ENCODE data around the gene MLH1. TPM values are rescaled to one million over a fixed set of nuclear protein-coding genes. Genes with fewer than 3 reads are reported as not detected.
A peak's percentile ranks its signal among the peaks of the same experiment; 100 is the strongest.
"Not testable (repeated sequence)": the region's sequence is repeated elsewhere in the genome, so short reads cannot be mapped to it uniquely, and the experiment has no call there.

Gene MLH1
- 43.7 TPM for polyA plus RNA-seq (2013, experiment 1 of 2; ENCODE audit: insufficient read length)
- 23.0 TPM for polyA plus RNA-seq (2013, experiment 2 of 2; ENCODE audit: insufficient read length)

GRCh38 chr3:36993326-36994283 lies at the start of gene MLH1:
Gene MLH1 (plus strand): TSS chr3:36993518. CDS start chr3:36993548, 30 bp downstream.
- peak; percentile 100 for DNase-seq

DNA sequence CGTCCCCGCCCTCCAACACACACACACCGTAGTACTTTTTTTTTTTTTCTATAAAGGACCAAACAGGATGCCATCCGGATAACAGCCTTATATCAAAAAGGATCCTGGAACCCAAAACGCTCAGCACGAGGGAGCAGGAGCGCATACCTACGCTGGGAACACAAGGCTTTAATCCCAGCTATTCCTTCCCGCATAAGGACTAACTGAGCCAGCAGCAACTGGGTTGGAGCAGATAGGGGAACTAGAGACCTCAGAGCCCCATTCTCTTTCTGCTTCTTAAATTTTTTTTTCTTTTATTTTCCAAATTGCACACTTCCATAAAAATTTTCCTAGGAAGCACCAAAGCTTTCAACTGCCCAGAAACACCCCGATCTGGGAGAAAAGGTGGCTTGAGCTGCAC lies 49.7 kb upstream of the MLH1 start:
- DNase-seq: no peak

DNA sequence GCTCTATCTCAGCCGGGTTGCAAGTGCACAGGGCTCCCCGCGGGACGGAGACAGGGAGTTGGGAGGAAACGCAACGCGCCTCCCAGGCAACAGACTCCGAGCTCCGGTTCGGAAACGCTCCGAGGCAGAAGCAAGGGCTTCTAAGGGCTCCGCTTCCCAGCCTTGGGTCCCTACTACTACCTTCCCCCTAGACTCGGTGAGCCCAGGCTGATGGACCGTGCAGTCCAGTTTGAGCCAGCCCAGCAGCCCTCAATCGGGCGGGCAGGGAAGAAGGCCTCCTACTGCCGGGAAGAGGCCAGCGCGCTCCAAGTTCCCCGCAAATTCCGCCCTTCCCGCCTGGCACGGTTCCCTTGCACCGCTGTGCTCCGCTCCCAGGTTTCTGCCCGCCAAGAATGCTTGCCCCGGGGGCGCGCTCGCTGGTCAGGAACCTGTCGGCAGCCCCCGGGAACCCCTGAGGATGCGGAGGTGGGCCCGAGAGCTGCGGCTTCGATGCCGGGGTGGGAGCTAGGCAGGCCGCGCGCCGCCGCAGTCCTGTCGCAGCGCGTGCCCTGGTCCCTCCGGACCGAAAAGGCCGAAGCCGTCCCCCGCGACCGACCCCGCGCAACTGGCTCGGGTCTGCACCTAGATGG lies 49.2 kb upstream of the MLH1 start:
- peak; percentile 51 for DNase-seq

DNA sequence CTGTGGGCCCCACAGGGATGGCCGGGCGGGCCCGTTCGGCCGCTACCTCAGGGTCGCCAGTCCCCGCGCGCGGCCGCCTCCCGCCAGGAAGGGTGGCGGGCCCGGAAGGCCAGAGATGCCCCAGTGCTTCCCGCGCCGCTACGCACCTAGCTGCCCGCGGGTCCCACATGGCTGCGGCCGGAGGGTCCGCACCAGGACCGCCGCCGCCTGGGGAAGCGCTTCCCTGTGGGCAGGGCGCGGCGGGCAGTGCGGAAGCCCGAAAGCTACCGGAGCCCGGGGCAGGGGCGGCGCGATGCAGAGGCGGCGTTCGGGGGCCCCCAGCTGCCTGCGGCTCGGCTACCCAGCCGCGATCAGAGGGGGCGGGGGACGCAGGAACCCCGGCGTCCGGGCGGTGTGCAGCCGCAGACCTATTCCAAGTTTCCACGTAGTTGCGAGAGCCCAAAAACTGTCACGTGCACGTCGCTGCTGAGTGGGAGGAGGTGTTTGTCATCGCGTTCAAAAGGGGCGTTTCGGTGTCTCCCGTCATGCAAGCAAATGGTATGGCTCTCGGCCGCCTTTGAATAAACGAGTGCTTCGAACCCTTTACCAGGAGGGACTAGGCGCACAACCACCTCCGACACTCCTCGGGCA lies 48.6 kb upstream of the MLH1 start, which contains the start of gene TRANK1:
Gene TRANK1, minus strand, starts transcription at position 414 of the 630 bp plus-strand sequence. Its CDS starts 245 bp downstream, at position 169.
- DNase-seq: peak; percentile 60

- DNase-seq: no peak
Observed at GRCh38 chr3:36945333-36945980, 47.9 kb upstream of the MLH1 start.

- DNase-seq: not testable (repeated sequence)
Observed at GRCh38 chr3:36947814-36948213, 45.5 kb upstream of the MLH1 start.

GRCh38 chr3:36954452-36955134 lies 38.7 kb upstream of the MLH1 start:
- no peak for DNase-seq

DNA sequence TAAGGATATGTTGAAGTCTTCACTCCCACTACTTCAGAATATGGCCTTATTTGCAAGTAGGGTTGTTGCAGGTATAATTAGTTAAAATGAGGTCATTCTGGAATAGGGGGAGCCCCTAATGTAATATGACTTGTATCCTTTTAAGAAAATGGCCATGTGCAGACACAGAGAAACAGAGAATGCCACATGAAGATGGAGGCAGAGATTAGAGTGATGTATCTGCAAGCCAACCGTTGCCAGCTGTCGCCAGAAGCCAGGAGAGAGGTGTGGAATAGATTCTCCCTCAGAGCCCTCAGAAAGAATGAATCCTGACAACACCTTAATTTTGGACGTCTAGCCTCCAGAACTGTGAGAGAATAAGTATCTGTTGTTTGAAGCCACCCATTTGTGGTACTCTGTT lies 37.2 kb upstream of the MLH1 start:
- DNase-seq: no peak

GRCh38 chr3:36957063-36957462 lies 36.3 kb upstream of the MLH1 start:
- DNase-seq: no peak

- peak; percentile 57 for DNase-seq
Observed at GRCh38 chr3:36957862-36958686, 35.2 kb upstream of the MLH1 start.

DNA sequence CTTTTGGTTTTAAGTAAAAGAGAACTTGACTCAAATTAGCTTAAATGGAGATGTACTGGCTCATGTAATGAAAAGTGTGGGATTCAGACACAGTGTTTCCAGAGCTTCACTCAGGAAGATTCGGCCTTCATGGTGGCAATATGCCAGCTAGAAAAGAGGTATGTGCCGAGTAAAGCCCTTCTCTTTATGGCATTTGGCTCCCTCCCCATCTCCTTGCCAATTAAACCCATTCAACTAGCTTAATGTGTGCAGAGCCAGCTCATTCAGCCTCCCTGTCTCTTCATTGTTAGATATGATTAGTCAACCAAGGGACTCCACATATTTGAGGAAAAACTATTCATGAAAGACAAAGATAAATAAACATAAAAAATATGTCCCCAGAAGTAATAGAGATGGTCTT lies 33.5 kb upstream of the MLH1 start:
- peak; percentile 3 for DNase-seq

- DNase-seq: no peak
Observed at GRCh38 chr3:36960502-36960901, 32.8 kb upstream of the MLH1 start.

- not testable (repeated sequence) for DNase-seq
Observed at GRCh38 chr3:36963008-36963407, 30.3 kb upstream of the MLH1 start.

- DNase-seq: no peak
Observed at GRCh38 chr3:36964331-36964730, 29.0 kb upstream of the MLH1 start.

- no peak for DNase-seq
Observed at GRCh38 chr3:36964817-36965216, 28.5 kb upstream of the MLH1 start.

- no peak for DNase-seq
Observed at GRCh38 chr3:36965440-36965839, 27.9 kb upstream of the MLH1 start.

- DNase-seq: no peak
Observed at GRCh38 chr3:36969085-36969484, 24.2 kb upstream of the MLH1 start.

GRCh38 chr3:36969540-36970432 lies 23.5 kb upstream of the MLH1 start:
- peak; percentile 40 for DNase-seq

- no peak for DNase-seq
Observed at GRCh38 chr3:36972163-36972562, 21.2 kb upstream of the MLH1 start.

DNA sequence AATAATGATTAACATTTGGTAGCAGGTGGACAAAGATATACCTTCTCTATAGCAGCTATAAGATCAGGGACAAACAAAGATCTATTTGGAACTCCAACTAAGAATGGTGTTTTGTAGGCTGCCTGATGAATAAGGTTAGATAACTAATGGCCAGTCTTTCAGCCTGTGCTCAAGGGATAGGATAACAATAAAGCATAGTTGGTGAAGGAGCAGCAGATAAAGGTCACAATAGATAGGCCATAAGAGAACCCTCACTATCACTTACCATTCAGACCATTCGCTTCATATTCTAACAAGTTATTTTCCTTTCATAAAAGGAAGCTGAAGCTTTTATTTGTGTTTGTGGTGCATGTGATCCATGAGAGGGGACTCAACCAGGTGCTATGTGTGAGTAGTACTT lies 20.2 kb upstream of the MLH1 start:
- DNase-seq: no peak

Data from fibroblast of skin of back (primary cell).